K562 (cell line): ENCODE data around the gene MATN4.

Source experiments
- CEBPB ChIP-seq: fragments of 450-650 bp; IDR thresholded peaks from 2 replicates; pipeline ENCODE4 v1.6.1; 2016; ENCODE audit warnings: missing genetic modification characterization, missing compliant biosample characterization
- EZH2 ChIP-seq: IDR thresholded peaks from 2 replicates; pipeline ENCODE4 v1.6.1; 2012; ENCODE audit warnings: low read depth, mild to moderate bottlenecking, inconsistent platforms, low read length, borderline replicate concordance
- FOXA1 ChIP-seq: fragments of 450-650 bp; IDR thresholded peaks from 2 replicates; pipeline ENCODE4 v1.6.1; 2016; ENCODE audit warnings: mild to moderate bottlenecking, borderline replicate concordance
- JUNB ChIP-seq: fragments of 450-650 bp; formaldehyde crosslinking; conservative IDR thresholded peaks from 2 replicates; pipeline ENCODE4 v1.4.0; 2020; ENCODE audit warnings: mild to moderate bottlenecking
- NFXL1 ChIP-seq: fragments of 450-650 bp; formaldehyde crosslinking; IDR thresholded peaks from 2 replicates; pipeline ENCODE4 v1.4.0; 2021; ENCODE audit warnings: mild to moderate bottlenecking
- NR3C1 ChIP-seq: sonication (generic); formaldehyde crosslinking; IDR thresholded peaks from 2 replicates; pipeline ENCODE4 v1.8.1; 2022; ENCODE audit warnings: missing genetic modification reagents
- POLR2A ChIP-seq: fragments of 450-650 bp; conservative IDR thresholded peaks from 2 replicates; pipeline ENCODE4 v1.6.1; 2016
- SIN3A ChIP-seq, 2 experiments: fragments of 150-350 bp in 1 of 2; IDR thresholded peaks; 2 replicates each; pipeline ENCODE4 v1.6.1; 2011 to 2016; ENCODE audit warnings: borderline replicate concordance in 2 of 2, low read depth in 2 of 2, low read length in 2 of 2, mild to moderate bottlenecking in 2 of 2, moderate library complexity in 2 of 2; ENCODE audit not compliant: control insufficient read depth in 1 of 2
- SPI1 ChIP-seq: IDR thresholded peaks from 2 replicates; pipeline ENCODE4 v1.6.1; 2011; ENCODE audit warnings: low read depth, low read length, control low read depth, borderline replicate concordance
- ZNF23 ChIP-seq: fragments of 250-450 bp; sonication (Bioruptor Pico); IDR thresholded peaks from 2 replicates; pipeline ENCODE4 v1.4.0; 2020; ENCODE audit warnings: mild to moderate bottlenecking
- TF ChIP-seq, protein P1 (sequence below), 3 experiments: IDR thresholded peaks in 2 of 3; conservative IDR thresholded peaks in 1 of 3; 2 replicates each; pipeline ENCODE4 v1.5.1; 2011 to 2012; ENCODE audit warnings: low read length in 3 of 3, mild to moderate bottlenecking in 3 of 3, control low read depth in 2 of 3, improper control_type of control experiment in 1 of 3, inconsistent platforms in 1 of 3, low read depth in 1 of 3, mixed read lengths in 1 of 3, moderate library complexity in 1 of 3; ENCODE audit not compliant: insufficient read depth in 2 of 3
- TF ChIP-seq, protein P2 (sequence below): fragments of 450-650 bp; conservative IDR thresholded peaks from 2 replicates; pipeline ENCODE4 v1.6.1; 2016; ENCODE audit warnings: missing genetic modification characterization, low read depth, mild to moderate bottlenecking, control low read depth, missing compliant biosample characterization

DNA sequence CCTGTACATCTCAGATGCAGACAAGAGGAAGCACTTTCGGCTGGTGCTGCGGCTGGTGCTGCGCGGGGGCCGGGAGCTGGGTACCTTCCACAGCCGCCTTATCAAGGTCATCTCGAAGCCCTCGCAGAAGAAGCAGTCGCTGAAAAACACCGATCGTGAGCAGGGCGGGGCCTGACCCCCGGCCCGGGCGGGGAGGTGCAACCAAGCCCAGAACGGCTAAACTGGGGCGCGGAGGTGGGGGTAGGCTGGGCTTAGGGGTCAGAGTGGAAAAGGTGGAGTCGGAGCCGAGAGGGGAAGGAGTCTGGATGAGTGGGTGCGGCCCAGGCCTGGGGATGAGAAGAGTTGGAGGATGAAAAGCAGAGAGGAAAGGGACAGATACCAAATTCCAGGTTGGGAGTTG, 4.1 kb upstream of the MATN4 start:
- TF ChIP-seq SIN3A (IDR thresholded peaks at IDR 0.05; ENCODE audit: borderline replicate concordance in 2 of 2, control insufficient read depth in 1 of 2, low read depth in 2 of 2, low read length in 2 of 2) (no peak), NFXL1 (CRISPR knock-in tag) (no peak), POLR2A (no peak), JUNB (CRISPR knock-in tag) (no peak), ZNF23 (no peak), EZH2 (no peak), CEBPB (tag) (no peak), FOXA1 (no peak), SPI1 (no peak), NR3C1 (no peak)
- TF ChIP-seq, protein P1, sequence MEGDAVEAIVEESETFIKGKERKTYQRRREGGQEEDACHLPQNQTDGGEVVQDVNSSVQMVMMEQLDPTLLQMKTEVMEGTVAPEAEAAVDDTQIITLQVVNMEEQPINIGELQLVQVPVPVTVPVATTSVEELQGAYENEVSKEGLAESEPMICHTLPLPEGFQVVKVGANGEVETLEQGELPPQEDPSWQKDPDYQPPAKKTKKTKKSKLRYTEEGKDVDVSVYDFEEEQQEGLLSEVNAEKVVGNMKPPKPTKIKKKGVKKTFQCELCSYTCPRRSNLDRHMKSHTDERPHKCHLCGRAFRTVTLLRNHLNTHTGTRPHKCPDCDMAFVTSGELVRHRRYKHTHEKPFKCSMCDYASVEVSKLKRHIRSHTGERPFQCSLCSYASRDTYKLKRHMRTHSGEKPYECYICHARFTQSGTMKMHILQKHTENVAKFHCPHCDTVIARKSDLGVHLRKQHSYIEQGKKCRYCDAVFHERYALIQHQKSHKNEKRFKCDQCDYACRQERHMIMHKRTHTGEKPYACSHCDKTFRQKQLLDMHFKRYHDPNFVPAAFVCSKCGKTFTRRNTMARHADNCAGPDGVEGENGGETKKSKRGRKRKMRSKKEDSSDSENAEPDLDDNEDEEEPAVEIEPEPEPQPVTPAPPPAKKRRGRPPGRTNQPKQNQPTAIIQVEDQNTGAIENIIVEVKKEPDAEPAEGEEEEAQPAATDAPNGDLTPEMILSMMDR (IDR thresholded peaks at IDR 0.05 in 2 of 3, conservative IDR thresholded peaks at IDR 0.05 in 1 of 3; ENCODE audit: insufficient read depth in 2 of 3, low read depth in 1 of 3, low read length in 3 of 3): no peak
- TF ChIP-seq, protein P2, sequence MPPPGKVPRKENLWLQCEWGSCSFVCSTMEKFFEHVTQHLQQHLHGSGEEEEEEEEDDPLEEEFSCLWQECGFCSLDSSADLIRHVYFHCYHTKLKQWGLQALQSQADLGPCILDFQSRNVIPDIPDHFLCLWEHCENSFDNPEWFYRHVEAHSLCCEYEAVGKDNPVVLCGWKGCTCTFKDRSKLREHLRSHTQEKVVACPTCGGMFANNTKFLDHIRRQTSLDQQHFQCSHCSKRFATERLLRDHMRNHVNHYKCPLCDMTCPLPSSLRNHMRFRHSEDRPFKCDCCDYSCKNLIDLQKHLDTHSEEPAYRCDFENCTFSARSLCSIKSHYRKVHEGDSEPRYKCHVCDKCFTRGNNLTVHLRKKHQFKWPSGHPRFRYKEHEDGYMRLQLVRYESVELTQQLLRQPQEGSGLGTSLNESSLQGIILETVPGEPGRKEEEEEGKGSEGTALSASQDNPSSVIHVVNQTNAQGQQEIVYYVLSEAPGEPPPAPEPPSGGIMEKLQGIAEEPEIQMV: no peak
